Testis (tissue), 3 donors: ENCODE results near the gene SOWAHA. TPM values are rescaled to one million over a fixed set of nuclear protein-coding genes. Genes with fewer than 3 reads are reported as not detected.

Experiments used
- DNase-seq: peaks from one replicate; pipeline ENCODE4 v3.0.0-alpha.2; 2019
- H3K27ac ChIP-seq, 2 donors: fragments of 200-600 bp; sonication (generic); one replicate each; pipeline ENCODE4 v1.5.1; 2019
- H3K27me3 ChIP-seq: fragments of 200-600 bp; sonication (generic); one replicate; pipeline ENCODE4 v1.5.1; 2019
- H3K36me3 ChIP-seq: fragments of 200-600 bp; sonication (generic); one replicate; pipeline ENCODE4 v1.5.1; 2017; ENCODE audit warnings: low read depth; ENCODE audit errors: missing control alignments
- H3K4me1 ChIP-seq: fragments of 200-600 bp; sonication (generic); one replicate; pipeline ENCODE4 v1.5.1; 2019
- H3K4me3 ChIP-seq, 2 donors: fragments of 200-600 bp; sonication (generic); one replicate each; pipeline ENCODE4 v1.5.1; 2017 to 2019
- H3K9me3 ChIP-seq: fragments of 200-600 bp; sonication (generic); one replicate; pipeline ENCODE4 v1.5.1; 2017
- POLR2A ChIP-seq: fragments of 450-650 bp; IDR thresholded peaks from one replicate; pipeline ENCODE4 v1.6.1; 2017; ENCODE audit warnings: antibody characterized with exemption, mild to moderate bottlenecking, moderate library complexity
- WGBS, 2 donors: methylation state at CpG; one replicate each; pipeline ENCODE4 v1.1.5; 2018; 5-methylcytosine and 5-hydroxymethylcytosine counted together
- intact Hi-C: fragments of 100-400 bp; cut with DNase I; formaldehyde crosslinking; loops from one replicate; pipeline ENCODE4 v1.15.1; 2023; ENCODE audit warnings: low total_unique reads
- polyA plus RNA-seq: library from polyadenylated mRNA; stranded (reverse); fragments of 350-450 nt; fragmentation: Illumina TruSeq; extraction: RNeasy Lipid Tissue Mini Kit (QIAGEN cat#74804); gene quantifications from one replicate; pipeline ENCODE4 v1.2.3, GENCODE V29; 2014; ENCODE audit warnings: low read depth, low replicate concordance; ENCODE audit not compliant: insufficient read depth
- total RNA-seq, 2 donors: library from RNA; depleted of rRNA; stranded (reverse); fragments of >200 nt; gene quantifications; one replicate each; pipeline ENCODE4 v1.2.3, GENCODE V29; 2016
- TF ChIP-seq, protein P1 (sequence below), 3 experiments: fragments of 450-650 bp in 2 of 3; fragments of 200-600 bp in 1 of 3; sonication (generic) in 1 of 3; IDR thresholded peaks; one replicate each; pipeline ENCODE4 v1.5.1; 2016 to 2019; ENCODE audit warnings: antibody characterized with exemption in 3 of 3, mild to moderate bottlenecking in 2 of 3, moderate library complexity in 1 of 3

Gene SOWAHA
- total and polyA plus RNA-seq, 3 donors from 2014 or later = 0.46 to 1.3 (median 1.2) TPM

DNA sequence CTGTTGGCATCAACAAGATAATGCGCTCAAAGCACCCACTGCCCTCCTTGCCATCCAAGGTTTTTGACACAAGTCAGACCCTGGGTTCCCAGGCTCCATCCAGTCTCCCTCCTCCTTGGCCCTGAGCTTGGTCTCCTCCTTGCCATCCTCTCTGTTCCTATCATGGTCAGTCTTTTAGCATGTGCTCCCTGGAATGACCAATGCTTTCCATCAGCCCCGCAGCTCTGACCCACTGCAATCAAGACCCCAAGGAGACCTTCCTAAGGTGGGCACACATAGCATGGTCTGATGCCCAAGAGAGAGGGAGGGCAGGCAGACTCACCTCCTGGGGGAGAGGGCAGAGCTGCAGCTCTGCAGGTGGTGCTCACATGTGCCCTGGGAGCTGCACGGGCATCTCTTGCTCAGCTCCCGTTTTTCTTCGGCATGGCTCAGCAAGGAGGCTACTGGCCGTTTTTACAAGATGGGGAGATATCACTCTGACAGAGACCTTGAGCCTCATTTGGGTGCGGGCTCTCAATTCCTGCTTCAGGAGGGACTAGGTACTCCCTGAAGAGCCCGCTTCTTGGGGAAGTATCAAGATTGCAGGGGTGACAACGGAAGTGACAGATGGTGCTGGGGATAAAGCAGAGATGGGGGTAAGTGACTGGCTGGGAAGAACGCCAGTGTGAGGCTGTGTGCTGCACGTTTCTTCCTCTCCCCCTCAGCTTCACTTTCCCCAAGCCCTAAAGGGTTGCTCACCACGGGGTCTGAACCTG is 39.3 kb upstream of the SOWAHA start:
- no peak for TF ChIP-seq POLR2A
- TF ChIP-seq, protein P1, sequence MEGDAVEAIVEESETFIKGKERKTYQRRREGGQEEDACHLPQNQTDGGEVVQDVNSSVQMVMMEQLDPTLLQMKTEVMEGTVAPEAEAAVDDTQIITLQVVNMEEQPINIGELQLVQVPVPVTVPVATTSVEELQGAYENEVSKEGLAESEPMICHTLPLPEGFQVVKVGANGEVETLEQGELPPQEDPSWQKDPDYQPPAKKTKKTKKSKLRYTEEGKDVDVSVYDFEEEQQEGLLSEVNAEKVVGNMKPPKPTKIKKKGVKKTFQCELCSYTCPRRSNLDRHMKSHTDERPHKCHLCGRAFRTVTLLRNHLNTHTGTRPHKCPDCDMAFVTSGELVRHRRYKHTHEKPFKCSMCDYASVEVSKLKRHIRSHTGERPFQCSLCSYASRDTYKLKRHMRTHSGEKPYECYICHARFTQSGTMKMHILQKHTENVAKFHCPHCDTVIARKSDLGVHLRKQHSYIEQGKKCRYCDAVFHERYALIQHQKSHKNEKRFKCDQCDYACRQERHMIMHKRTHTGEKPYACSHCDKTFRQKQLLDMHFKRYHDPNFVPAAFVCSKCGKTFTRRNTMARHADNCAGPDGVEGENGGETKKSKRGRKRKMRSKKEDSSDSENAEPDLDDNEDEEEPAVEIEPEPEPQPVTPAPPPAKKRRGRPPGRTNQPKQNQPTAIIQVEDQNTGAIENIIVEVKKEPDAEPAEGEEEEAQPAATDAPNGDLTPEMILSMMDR (IDR thresholded peaks at IDR 0.05) = no peak
- Histone ChIP-seq H3K36me3 (no peaks in the 10 kb centered on the region), H3K9me3 (no peaks in the 10 kb centered on the region), H3K4me1 (peaks cover 26% of the 10 kb centered on the region), H3K27me3 (no peaks in the 10 kb centered on the region), H3K27ac (no peak overlapping the region), H3K4me3 (no peak overlapping the region)
- intact Hi-C loops = no loop called here
- 76 to 77% methylated on average over 12 of the region's 12 CpGs for WGBS, 2 donors
- DNase-seq = no peak

DNA sequence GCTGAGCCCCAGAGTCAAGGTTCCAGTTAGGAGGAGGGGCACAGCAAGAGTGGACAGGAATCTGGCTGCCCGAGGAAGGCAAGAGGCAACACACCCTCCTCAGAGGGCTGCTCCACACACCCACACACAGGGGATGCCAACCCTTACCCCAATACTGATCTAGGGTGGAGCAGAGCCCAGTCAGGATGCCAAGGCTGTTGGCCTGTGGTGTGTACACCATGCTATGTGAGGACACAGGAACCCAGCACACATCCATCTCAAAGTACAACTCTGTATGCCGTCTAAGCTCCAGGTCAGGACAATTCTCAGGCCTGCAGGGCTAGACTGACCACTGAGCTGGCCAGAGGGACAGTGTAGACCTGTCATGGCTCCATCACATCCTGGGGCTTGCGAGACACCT is 38.7 kb upstream of the SOWAHA start:
- H3K4me1 ChIP-seq = peaks cover 26% of the 10 kb centered on the region
- H3K27ac ChIP-seq = no peak overlapping the region
- no peak overlapping the region for H3K4me3 ChIP-seq
- no peaks in the 10 kb centered on the region for H3K27me3 ChIP-seq
- intact Hi-C loops = no loop called here
- TF ChIP-seq POLR2A = no peak
- TF ChIP-seq, protein P1 (IDR thresholded peaks at IDR 0.05) = no peak
- no peaks in the 10 kb centered on the region for H3K36me3 ChIP-seq
- DNase-seq = no peak
- WGBS, 2 donors = 58 to 82% methylated on average over 3 of the region's 3 CpGs
- no peaks in the 10 kb centered on the region for H3K9me3 ChIP-seq

DNA sequence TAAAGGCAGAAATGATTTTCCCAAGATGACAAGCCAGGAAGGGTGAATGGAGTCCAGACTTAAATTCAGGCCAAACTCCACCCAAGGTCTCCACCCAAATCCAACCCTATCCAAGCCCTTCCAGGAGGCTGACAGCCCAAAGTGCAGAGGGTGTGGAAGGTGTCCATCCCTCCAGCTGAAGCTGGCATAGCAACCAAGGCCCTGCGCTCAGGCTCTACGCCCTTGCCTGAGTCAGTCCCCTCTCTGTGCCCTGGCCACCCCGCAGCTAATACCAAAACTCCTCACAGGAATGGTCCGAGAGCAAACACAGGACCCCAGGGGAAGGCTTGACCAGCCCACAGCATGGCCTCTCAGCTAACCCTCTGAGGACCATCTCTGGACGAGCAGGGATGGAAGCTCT is 38.2 kb upstream of the SOWAHA start:
- H3K36me3 ChIP-seq = no peaks in the 10 kb centered on the region
- no peak for DNase-seq
- WGBS, 2 donors = 78 to 83% methylated on average over 5 of the region's 5 CpGs
- H3K9me3 ChIP-seq = no peaks in the 10 kb centered on the region
- peaks cover 26% of the 10 kb centered on the region for H3K4me1 ChIP-seq
- no peak overlapping the region for H3K4me3 ChIP-seq
- intact Hi-C loops = no loop called here
- no peak for TF ChIP-seq POLR2A
- TF ChIP-seq, protein P1 (IDR thresholded peaks at IDR 0.05) = no peak
- no peaks in the 10 kb centered on the region for H3K27me3 ChIP-seq
- no peak overlapping the region for H3K27ac ChIP-seq

DNA sequence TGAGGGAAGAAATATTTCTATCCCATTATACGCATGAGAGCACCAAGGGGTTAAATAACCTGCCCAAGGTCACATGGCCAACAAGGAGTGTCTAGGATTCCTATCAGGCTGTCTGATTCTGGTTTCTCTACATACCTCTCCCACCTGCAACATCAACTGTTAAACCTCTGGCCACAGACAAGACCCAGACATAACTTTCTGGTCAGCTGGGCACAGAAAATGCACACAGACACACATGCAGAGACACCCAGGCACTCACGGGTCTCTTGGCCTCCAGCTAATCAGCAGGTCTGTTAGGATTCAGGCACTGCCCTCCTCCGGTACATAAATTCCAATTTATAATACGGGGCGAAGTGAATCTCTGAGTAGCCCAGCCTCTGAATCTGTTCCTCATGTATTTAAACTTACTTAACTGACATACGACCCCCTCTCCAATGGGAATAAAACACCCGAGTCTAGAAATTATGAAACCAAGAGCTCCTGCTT is 37.6 kb upstream of the SOWAHA start:
- no peak for DNase-seq
- H3K36me3 ChIP-seq = no peaks in the 10 kb centered on the region
- no peak overlapping the region for H3K4me3 ChIP-seq
- no peaks in the 10 kb centered on the region for H3K27me3 ChIP-seq
- H3K9me3 ChIP-seq = no peaks in the 10 kb centered on the region
- WGBS, 2 donors = 32 to 45% methylated on average over 7 of the region's 7 CpGs
- H3K27ac ChIP-seq = peak overlapping the region in 1 of 2 donors; percentile 71
- H3K4me1 ChIP-seq = peaks cover 26% of the 10 kb centered on the region
- TF ChIP-seq, protein P1 (IDR thresholded peaks at IDR 0.05) = no peak
- TF ChIP-seq POLR2A = no peak
- intact Hi-C loops = no loop called here
